WTC11 (cell line): ENCODE measurements around the gene GOLGA5.

ENCODE experiments used
- CREB1 ChIP-seq: sonication (generic); formaldehyde crosslinking; IDR thresholded peaks from 2 replicates; pipeline ENCODE4 v1.8.0; 2023; ENCODE audit warnings: mild to moderate bottlenecking, missing genetic modification reagents
- ESRRA ChIP-seq: sonication (generic); formaldehyde crosslinking; IDR thresholded peaks from 2 replicates; pipeline ENCODE4 v1.8.1; 2022; ENCODE audit warnings: mild to moderate bottlenecking, missing genetic modification reagents, borderline replicate concordance
- KAT7 ChIP-seq: sonication (generic); formaldehyde crosslinking; IDR thresholded peaks from 2 replicates; pipeline ENCODE4 v1.8.1; 2023; ENCODE audit warnings: missing genetic modification reagents, mild to moderate bottlenecking, borderline replicate concordance
- PRRX2 ChIP-seq: fragments of 250-450 bp; sonication (Bioruptor Pico); IDR thresholded peaks from 2 replicates; pipeline ENCODE4 v1.8.0; 2021; ENCODE audit warnings: mild to moderate bottlenecking
- SMAD3 ChIP-seq: sonication (generic); formaldehyde crosslinking; IDR thresholded peaks from 2 replicates; pipeline ENCODE4 v1.8.0; 2022; ENCODE audit warnings: missing genetic modification reagents, mild to moderate bottlenecking, borderline replicate concordance
- TCF7 ChIP-seq: sonication (generic); formaldehyde crosslinking; IDR thresholded peaks from 2 replicates; pipeline ENCODE4 v1.8.0; 2022; ENCODE audit warnings: mild to moderate bottlenecking, low read depth, missing genetic modification reagents, moderate library complexity
- TEAD4 ChIP-seq: sonication (generic); formaldehyde crosslinking; IDR thresholded peaks from 2 replicates; pipeline ENCODE4 v1.8.0; 2022; ENCODE audit warnings: mild to moderate bottlenecking, missing genetic modification reagents
- TF ChIP-seq, protein P1 (sequence below): sonication (generic); formaldehyde crosslinking; IDR thresholded peaks from 2 replicates; pipeline ENCODE4 v1.8.1; 2023; ENCODE audit warnings: mild to moderate bottlenecking, moderate library complexity, missing genetic modification reagents
- TF ChIP-seq, protein P2 (sequence below): fragments of 200-600 bp; IDR thresholded peaks from 2 replicates; pipeline ENCODE4 v1.8.0; 2022; ENCODE audit warnings: antibody characterized with exemption
- TF ChIP-seq, protein P3 (sequence below): sonication (generic); formaldehyde crosslinking; IDR thresholded peaks from 2 replicates; pipeline ENCODE4 v1.8.1; 2022; ENCODE audit warnings: missing genetic modification reagents, borderline replicate concordance
- TF ChIP-seq, protein P4 (sequence below): sonication (generic); formaldehyde crosslinking; IDR thresholded peaks from 2 replicates; pipeline ENCODE4 v1.8.1; 2023; ENCODE audit warnings: mild to moderate bottlenecking, missing genetic modification reagents, moderate library complexity

DNA sequence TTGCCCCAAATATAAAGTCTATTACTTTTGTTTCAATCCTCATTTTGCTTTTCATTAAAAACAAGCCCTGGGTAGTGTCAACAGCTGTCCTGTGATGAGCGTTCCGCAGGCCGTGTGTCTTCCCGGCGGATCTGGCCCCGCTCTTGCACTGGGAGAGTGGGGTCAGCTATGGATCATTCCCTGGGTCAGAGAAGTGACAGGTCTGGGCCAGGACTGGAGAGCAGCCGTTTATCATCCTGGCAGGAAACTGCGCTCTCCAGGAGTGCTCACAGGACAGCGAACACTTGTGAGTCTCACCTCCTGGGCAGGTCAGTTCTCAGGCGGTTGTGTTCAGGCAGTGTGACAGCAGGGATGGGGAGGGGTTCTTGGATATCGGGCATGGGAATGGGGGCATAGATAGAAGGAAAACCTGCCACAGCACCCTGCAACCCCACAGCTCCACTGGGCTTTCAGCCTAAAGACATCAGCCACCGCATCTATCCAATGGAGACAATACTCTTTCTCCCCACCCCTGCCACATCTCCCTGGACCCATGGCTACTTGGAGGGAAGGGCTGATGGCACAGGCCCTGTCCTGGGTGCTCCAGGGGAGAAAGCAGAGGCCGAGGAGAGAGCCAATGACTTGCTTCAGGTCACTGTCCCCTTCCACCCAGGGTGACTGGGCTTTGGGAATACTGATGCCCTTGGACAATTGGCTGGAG is 81.0 kb downstream of the GOLGA5 start:
- TF ChIP-seq SMAD3 (CRISPR knock-in tag) (no peak), TEAD4 (CRISPR knock-in tag) (no peak), PRRX2 (CRISPR knock-in tag) (no peak), TCF7 (no peak), KAT7 (CRISPR knock-in tag) (no peak), ESRRA (no peak), CREB1 (no peak)
- TF ChIP-seq, protein P1, sequence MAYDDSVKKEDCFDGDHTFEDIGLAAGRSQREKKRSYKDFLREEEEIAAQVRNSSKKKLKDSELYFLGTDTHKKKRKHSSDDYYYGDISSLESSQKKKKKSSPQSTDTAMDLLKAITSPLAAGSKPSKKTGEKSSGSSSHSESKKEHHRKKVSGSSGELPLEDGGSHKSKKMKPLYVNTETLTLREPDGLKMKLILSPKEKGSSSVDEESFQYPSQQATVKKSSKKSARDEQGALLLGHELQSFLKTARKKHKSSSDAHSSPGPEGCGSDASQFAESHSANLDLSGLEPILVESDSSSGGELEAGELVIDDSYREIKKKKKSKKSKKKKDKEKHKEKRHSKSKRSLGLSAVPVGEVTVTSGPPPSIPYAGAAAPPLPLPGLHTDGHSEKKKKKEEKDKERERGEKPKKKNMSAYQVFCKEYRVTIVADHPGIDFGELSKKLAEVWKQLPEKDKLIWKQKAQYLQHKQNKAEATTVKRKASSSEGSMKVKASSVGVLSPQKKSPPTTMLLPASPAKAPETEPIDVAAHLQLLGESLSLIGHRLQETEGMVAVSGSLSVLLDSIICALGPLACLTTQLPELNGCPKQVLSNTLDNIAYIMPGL (CRISPR knock-in tag) = no peak
- TF ChIP-seq, protein P2, sequence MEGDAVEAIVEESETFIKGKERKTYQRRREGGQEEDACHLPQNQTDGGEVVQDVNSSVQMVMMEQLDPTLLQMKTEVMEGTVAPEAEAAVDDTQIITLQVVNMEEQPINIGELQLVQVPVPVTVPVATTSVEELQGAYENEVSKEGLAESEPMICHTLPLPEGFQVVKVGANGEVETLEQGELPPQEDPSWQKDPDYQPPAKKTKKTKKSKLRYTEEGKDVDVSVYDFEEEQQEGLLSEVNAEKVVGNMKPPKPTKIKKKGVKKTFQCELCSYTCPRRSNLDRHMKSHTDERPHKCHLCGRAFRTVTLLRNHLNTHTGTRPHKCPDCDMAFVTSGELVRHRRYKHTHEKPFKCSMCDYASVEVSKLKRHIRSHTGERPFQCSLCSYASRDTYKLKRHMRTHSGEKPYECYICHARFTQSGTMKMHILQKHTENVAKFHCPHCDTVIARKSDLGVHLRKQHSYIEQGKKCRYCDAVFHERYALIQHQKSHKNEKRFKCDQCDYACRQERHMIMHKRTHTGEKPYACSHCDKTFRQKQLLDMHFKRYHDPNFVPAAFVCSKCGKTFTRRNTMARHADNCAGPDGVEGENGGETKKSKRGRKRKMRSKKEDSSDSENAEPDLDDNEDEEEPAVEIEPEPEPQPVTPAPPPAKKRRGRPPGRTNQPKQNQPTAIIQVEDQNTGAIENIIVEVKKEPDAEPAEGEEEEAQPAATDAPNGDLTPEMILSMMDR = no peak
- TF ChIP-seq, protein P3, sequence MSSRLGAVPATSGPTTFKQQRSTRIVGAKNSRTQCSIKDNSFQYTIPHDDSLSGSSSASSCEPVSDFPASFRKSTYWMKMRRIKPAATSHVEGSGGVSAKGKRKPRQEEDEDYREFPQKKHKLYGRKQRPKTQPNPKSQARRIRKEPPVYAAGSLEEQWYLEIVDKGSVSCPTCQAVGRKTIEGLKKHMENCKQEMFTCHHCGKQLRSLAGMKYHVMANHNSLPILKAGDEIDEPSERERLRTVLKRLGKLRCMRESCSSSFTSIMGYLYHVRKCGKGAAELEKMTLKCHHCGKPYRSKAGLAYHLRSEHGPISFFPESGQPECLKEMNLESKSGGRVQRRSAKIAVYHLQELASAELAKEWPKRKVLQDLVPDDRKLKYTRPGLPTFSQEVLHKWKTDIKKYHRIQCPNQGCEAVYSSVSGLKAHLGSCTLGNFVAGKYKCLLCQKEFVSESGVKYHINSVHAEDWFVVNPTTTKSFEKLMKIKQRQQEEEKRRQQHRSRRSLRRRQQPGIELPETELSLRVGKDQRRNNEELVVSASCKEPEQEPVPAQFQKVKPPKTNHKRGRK = no peak
- TF ChIP-seq, protein P4, sequence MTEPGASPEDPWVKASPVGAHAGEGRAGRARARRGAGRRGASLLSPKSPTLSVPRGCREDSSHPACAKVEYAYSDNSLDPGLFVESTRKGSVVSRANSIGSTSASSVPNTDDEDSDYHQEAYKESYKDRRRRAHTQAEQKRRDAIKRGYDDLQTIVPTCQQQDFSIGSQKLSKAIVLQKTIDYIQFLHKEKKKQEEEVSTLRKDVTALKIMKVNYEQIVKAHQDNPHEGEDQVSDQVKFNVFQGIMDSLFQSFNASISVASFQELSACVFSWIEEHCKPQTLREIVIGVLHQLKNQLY (CRISPR knock-in tag) = no peak
